Thymus (tissue), 11 donors: ENCODE data around the gene TMEM255B. TPM values are rescaled to one million over a fixed set of nuclear protein-coding genes. Genes with fewer than 3 reads are reported as not detected.
"Not testable (repeated sequence)": the region's sequence is repeated elsewhere in the genome, so short reads cannot be mapped to it uniquely, and the experiment has no call there.

ENCODE experiments used
- DNase-seq, 9 donors: peaks; one replicate each; pipeline ENCODE4 v3.0.0-alpha.2; 2013; ENCODE audit warnings: low spot score in 9 of 9, low read depth in 6 of 9, missing footprints in 1 of 9
- H3K27ac ChIP-seq, 2 donors: one replicate each; pipeline ENCODE4 v1.5.1; 2013; ENCODE audit warnings: control low read depth in 1 of 2, low read depth in 1 of 2, low read length in 1 of 2, mild to moderate bottlenecking in 1 of 2, moderate library complexity in 1 of 2
- H3K27me3 ChIP-seq, 2 donors: one replicate each; pipeline ENCODE4 v1.5.1; 2013; ENCODE audit warnings: low read length in 1 of 2; ENCODE audit not compliant: control insufficient read depth in 2 of 2, insufficient read depth in 1 of 2
- H3K36me3 ChIP-seq, 2 donors: one replicate each; pipeline ENCODE4 v1.5.1; 2013; ENCODE audit warnings: low read length in 1 of 2, mild to moderate bottlenecking in 1 of 2, moderate library complexity in 1 of 2; ENCODE audit not compliant: control insufficient read depth in 2 of 2, insufficient read depth in 2 of 2
- H3K4me1 ChIP-seq, 2 donors: one replicate each; pipeline ENCODE4 v1.5.1; 2013; ENCODE audit warnings: low read length in 2 of 2; ENCODE audit not compliant: control insufficient read depth in 2 of 2, insufficient read depth in 2 of 2
- H3K4me3 ChIP-seq, 2 donors: one replicate each; pipeline ENCODE4 v1.5.1; 2013; ENCODE audit warnings: low read length in 2 of 2, control low read depth in 1 of 2, mild to moderate bottlenecking in 1 of 2
- H3K9me3 ChIP-seq, 2 donors: one replicate each; pipeline ENCODE4 v1.5.1; 2013; ENCODE audit warnings: low read length in 1 of 2, mild to moderate bottlenecking in 1 of 2; ENCODE audit not compliant: control insufficient read depth in 2 of 2, insufficient read depth in 1 of 2
- WGBS: extraction: QIAGEN DNeasy Blood & Tissue Kit; methylation state at CpG from one replicate; pipeline ENCODE4 v1.1.7; 2013; 5-methylcytosine and 5-hydroxymethylcytosine counted together
- polyA plus RNA-seq: library from polyadenylated mRNA; stranded (reverse); fragments of 200-250 nt; gene quantifications from one replicate; pipeline ENCODE4 v1.2.3, GENCODE V29; 2013
- total RNA-seq: library from RNA; stranded (reverse); fragments of 120-200 nt; gene quantifications from one replicate; pipeline ENCODE4 v1.2.4, GENCODE V29; 2013
- donor health status: healthy.

TMEM255B gene
- total and polyA plus RNA-seq, 2 donors, result 0.61 to 7.2 TPM

DNA sequence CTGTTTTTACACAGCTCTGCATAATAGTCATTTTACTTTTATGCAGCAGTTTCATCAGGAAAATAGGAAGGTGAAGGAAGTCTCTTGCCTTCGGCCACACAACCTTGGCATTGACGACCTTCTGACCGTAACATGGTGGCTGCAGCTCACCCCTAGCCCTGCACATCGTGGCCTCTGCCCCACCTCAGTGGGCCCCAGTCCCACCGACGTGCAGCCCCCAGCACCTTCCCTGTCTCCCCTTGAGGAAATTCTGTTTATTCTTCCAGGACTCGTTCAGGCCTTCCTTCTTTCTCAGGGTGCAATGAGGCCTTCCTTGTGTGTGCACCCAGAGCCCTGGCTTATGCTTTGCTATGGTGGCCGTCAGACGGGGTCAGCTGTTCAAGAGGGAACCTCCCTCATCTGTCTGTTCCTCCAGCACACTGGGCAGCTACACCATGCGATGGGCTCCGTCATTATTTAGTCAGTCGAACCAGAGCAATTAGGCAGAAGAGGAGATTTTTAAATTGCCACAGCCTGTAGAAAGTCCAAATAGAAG, 33.3 kb downstream of the TMEM255B start:
- Histone ChIP-seq H3K4me3 (no peak overlapping the region), H3K36me3 (no peaks in the 10 kb centered on the region), H3K4me1 (peaks cover 0 to 4% of the 10 kb centered on the region in 2 donors), H3K27me3 (no peaks in the 10 kb centered on the region), H3K9me3 (no peaks in the 10 kb centered on the region), H3K27ac (no peak overlapping the region)
- 86% methylated on average over 12 of the region's 12 CpGs for WGBS
- no peak for DNase-seq

DNA sequence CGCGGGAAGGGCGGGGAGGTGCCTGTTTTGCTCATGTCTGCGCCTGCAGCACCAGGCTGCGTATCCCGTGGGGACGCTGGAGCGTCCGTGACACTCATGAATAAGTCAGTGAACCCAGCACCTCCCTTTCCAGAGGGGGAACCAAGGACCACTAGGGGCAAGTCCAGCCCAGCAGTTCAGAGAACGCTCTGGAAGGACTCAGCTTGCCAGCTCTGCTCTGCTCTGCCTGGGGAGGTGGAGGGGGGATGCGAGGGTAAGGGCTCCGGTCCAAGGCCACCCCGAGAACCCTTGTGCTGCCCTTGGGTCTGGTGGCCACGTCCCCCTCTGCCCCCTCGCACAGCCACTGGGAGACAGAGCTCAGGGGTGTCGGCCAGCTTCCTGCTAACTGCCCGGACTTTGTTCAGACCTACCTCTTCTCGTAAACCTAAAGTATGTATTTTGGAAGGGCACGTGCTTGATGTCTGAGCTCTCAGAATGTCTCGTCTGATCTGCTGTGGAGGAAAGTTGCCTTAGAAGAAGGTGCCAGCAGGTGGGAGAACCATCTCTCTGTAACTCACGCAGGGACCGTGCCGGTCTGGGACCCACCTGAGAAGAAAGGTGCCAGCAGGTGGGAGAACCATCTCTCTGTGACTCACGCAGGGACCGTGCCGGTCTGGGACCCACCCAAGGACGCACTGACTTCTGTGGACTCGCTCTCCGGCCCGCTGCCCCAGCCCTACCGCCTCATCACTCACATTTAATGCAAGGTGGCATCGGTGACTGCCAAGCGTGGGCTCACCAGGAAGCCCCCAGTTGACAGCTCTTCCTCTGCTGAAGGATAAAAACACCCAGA, 34.1 kb downstream of the TMEM255B start:
- WGBS, result 90% methylated on average over 33 of the region's 33 CpGs
- Histone ChIP-seq H3K27me3 (no peaks in the 10 kb centered on the region), H3K27ac (no peak overlapping the region), H3K4me3 (no peak overlapping the region), H3K36me3 (no peaks in the 10 kb centered on the region), H3K9me3 (no peaks in the 10 kb centered on the region), H3K4me1 (peaks cover 0 to 4% of the 10 kb centered on the region in 2 donors)
- no peak for DNase-seq

DNA sequence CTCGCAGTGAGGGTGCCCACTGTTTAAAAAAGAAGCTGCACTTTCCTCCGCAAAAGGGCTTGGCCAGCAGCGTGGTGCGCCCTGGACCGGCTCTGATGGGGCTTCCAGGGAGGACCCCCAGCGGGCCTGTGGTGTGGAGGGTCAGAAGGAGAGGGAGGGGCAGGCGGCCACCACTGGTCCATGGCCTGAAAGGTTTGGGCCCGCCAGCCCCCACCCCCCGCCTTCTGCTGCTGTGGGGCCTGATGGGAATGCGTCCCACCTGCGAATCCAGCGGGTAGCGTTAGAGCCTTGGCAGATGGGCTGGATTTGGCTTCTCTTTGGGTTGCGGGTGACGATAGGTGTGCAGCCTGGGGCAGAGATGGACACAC, 34.7 kb downstream of the TMEM255B start:
- Histone ChIP-seq H3K36me3 (no peaks in the 10 kb centered on the region), H3K4me3 (no peak overlapping the region), H3K27me3 (no peaks in the 10 kb centered on the region), H3K9me3 (no peaks in the 10 kb centered on the region), H3K4me1 (peaks cover 0 to 4% of the 10 kb centered on the region in 2 donors), H3K27ac (no peak overlapping the region)
- WGBS, result 98% methylated on average over 15 of the region's 15 CpGs
- no peak for DNase-seq

DNA sequence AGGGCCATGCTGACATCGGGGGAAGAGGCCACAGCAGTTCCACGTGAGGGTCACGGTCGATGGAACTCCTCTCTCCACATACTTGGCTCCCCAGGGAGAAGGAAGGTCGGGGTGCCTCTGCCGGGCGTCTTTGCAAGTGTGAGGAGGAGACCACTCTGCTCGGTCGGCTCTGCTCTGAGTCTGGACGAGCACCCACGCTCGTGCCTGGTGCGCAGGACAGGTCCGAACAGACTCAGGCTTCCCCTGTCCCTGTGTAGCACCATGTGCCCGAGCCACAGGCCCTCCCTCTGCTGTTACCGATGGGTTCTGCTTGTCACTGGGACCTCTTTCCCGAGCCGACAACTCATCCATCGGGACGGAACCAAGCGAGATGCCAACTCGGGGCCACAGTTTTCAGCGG, 35.1 kb downstream of the TMEM255B start:
- Histone ChIP-seq H3K36me3 (no peaks in the 10 kb centered on the region), H3K27me3 (no peaks in the 10 kb centered on the region), H3K27ac (no peak overlapping the region), H3K4me1 (peaks cover 0 to 4% of the 10 kb centered on the region in 2 donors), H3K9me3 (no peaks in the 10 kb centered on the region), H3K4me3 (no peak overlapping the region)
- WGBS, result 94% methylated on average over 23 of the region's 23 CpGs
- DNase-seq, result no peak

DNA sequence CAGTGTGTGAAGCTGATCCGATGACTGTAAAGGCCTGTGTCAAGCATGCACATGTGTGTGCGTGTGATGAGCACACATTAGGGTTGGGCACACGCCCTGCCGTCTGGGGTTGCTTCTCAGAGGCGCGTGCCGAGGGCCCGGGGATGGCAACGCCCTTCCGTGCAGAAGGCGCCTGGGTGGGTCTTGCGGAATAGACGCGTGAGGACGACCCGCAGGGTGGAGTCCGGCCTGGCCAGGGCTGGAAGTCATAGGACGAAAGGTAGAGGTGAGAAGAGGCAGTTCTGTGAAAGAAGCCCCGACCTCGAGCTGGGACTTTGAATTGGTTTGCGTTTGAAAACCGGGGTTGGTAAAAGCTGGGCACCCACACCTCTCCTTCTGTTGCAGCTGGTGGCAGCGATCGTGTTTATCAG, 35.7 kb downstream of the TMEM255B start:
- Histone ChIP-seq H3K27ac (no peak overlapping the region), H3K36me3 (no peaks in the 10 kb centered on the region), H3K4me1 (peaks cover 0 to 4% of the 10 kb centered on the region in 2 donors), H3K27me3 (no peaks in the 10 kb centered on the region), H3K4me3 (no peak overlapping the region), H3K9me3 (no peaks in the 10 kb centered on the region)
- DNase-seq, result no peak
- WGBS, result 90% methylated on average over 24 of the region's 24 CpGs

DNA sequence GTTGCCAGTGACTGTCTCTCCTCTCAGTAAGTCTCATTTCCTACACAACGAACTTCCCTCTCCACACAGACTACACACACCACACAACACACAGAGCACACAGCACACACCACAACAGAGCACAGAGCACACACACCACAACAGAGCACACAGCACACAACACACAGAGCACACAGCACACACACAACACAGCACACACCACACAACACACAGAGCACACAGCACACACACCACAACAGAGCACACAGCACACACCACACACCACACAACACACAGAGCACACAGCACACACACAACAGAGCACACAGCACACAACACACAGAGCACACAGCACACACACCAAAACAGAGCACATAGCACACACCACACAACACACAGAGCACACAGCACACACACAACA, 36.3 kb downstream of the TMEM255B start:
- H3K4me3 ChIP-seq, H3K4me1 ChIP-seq, H3K36me3 ChIP-seq, H3K9me3 ChIP-seq, H3K27me3 ChIP-seq, H3K27ac ChIP-seq, DNase-seq: not testable (repeated sequence)
- WGBS, result 5% methylated on average over 1 of the region's 1 CpG

DNA sequence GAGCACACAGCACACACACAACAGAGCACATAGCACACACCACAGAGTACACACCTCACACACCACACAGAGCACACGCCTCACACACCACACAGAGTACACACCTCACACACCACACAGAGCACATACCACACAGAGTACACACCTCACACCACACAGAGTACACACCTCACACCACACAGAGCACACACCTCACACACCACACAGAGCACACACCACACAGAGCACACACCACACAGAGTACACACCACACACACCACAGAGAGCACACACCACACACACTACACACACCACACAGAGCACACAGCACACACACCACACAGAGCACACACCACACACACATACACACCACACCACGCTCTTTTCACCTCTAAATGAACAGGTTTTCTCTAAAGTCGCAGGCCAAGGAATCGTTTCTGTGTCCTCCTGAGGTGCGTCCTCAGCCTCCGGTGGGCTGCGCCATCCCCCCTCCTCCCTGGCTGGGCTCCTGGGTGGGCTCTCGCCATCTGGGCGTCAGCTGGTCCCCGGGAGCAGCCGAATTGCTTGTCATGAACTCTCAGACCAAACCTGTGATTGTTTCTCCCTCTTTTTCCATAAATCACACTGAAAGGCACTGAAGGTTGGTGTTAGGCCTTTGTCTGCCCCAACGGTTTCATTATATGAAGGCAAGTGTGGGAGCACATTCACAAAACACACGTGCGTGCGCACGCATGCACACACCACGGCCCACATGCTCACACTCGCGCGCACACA, 37.4 kb downstream of the TMEM255B start:
- no peak overlapping the region for H3K4me3 ChIP-seq
- no peaks in the 10 kb centered on the region for H3K27me3 ChIP-seq
- DNase-seq, result no peak
- no peak overlapping the region for H3K27ac ChIP-seq
- 89% methylated on average over 20 of the region's 20 CpGs for WGBS
- no peaks in the 10 kb centered on the region for H3K36me3 ChIP-seq
- no peaks in the 10 kb centered on the region for H3K9me3 ChIP-seq
- H3K4me1 ChIP-seq, result peaks cover 0 to 4% of the 10 kb centered on the region in 2 donors

DNA sequence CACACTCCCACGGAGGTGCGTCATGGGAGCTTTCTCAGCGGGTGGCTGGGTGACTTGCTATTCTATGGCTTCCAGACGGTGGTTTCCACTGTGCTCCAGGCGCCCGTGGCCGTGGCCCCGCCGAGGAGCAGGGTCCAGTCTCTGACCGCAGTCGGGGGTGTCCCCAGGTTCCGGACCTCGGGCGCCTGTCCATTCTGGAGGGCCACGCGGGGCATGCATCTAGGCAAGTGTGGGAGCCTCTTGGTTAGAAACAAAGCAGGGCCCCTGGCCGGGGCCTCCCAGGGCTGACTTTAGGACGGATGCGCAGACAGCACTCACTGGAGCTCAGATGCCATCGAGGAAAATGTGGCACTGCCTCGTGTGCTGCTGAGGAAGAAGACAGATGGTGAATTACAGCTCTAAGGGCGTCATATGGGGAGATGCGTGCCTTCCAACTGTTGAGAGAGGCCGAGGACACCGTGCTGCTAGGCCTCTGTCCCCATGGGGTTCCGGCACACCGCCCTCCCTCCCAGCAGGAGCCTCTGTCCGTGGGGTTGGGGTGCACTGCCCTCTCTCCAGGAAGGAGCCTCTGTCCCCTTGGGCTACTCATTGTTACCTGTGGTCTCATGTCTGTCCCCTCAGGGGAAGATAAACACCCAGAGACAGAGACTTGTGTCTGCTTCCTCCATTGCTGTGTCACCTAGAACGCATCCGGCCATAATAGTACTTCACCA, 38.1 kb downstream of the TMEM255B start:
- no peak for DNase-seq
- 97% methylated on average over 30 of the region's 30 CpGs for WGBS

More for the DNA sequence above, 38.1 kb downstream of the TMEM255B start:
- no peak overlapping the region for H3K4me3 ChIP-seq
- no peak overlapping the region for H3K27ac ChIP-seq
- peaks cover 0 to 4% of the 10 kb centered on the region in 2 donors for H3K27me3 ChIP-seq
- H3K4me1 ChIP-seq, result peaks cover 0 to 6% of the 10 kb centered on the region in 2 donors
- H3K36me3 ChIP-seq, result no peaks in the 10 kb centered on the region
- no peaks in the 10 kb centered on the region for H3K9me3 ChIP-seq
